GM21381 (cell line): ENCODE data around the gene CHDH.

Experiments
- ATAC-seq: cut with Tn5 transposase; IDR thresholded peaks from one replicate; pipeline ENCODE4 v1.9.1; 2021; ENCODE audit warnings: mild to moderate bottlenecking, moderate library complexity; ENCODE audit not compliant: unreplicated experiment

CHDH gene

DNA sequence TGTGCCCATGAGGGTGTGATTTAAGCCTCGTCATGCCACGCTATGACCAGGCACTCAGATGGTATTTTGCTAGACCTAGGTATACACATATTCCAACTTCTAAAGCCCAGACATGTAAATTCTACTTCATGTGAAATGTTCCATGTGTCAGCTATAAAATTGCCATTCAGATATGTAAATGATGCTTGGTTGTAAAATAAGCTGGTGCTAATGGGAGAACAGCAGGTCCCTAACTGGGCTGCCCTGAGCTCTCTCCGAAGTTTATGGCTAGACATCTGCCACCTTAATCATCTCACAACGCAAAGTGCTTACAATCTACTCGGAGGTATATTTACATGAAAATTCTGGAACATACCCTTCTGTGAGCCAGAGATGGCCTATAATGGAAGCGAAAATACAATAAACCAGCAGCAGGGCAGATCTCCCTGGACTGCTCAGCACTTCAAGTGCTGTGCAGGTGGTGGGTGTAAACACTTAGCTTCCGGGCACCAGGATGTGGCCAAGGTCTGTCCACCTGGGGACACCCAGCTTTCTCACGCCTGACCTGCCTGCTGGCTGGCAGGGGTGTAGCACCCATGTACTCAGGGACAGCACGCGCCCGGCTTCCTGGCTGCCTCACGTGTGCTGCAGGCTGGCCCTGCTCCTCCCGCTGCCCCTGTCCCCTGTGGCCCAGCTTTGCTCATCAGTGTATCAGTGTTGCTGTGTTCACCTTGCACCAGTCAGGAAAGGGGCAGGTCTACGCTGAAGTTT lies 82.0 kb downstream of the CHDH start:
- no peak for ATAC-seq

- ATAC-seq, result no peak
Measured at GRCh38 chr3:53763353-53763752, 82.9 kb downstream of the CHDH start.
